GM18505 (cell line): ENCODE data around the gene P2RY8.

Source experiments
- ATAC-seq: cut with Tn5 transposase; IDR thresholded peaks from one replicate; pipeline ENCODE4 v1.9.1; 2021; ENCODE audit not compliant: unreplicated experiment
- POLR2A ChIP-seq: IDR thresholded peaks from 4 replicates; pipeline ENCODE4 v1.6.1; 2011; ENCODE audit warnings: borderline replicate concordance; ENCODE audit not compliant: insufficient read depth, insufficient read length; ENCODE audit errors: extremely low read depth

P2RY8 gene

GRCh38 chrX:1521459-1521956 is 15.5 kb downstream of the P2RY8 start:
- TF ChIP-seq POLR2A, result peak; percentile 15
- peak; percentile 89 for ATAC-seq

- no peak for ATAC-seq
- TF ChIP-seq POLR2A, result no peak
Measured at GRCh38 chrX:1520350-1520749, 16.6 kb downstream of the P2RY8 start.

- ATAC-seq, result no peak
Measured at GRCh38 chrX:1519022-1519497, 17.9 kb downstream of the P2RY8 start.

GRCh38 chrX:1518512-1518911 is 18.5 kb downstream of the P2RY8 start:
- ATAC-seq, result no peak
- no peak for TF ChIP-seq POLR2A

More at GRCh38 chrX:1519022-1519497, 17.9 kb downstream of the P2RY8 start:
- peak; percentile 19 for TF ChIP-seq POLR2A

- no peak for TF ChIP-seq POLR2A
- no peak for ATAC-seq
Measured at GRCh38 chrX:1516596-1517104, 20.3 kb downstream of the P2RY8 start.

GRCh38 chrX:1511829-1512228 is 25.2 kb downstream of the P2RY8 start:
- TF ChIP-seq POLR2A, result no peak
- no peak for ATAC-seq

- no peak for TF ChIP-seq POLR2A
- ATAC-seq, result no peak
Measured at GRCh38 chrX:1511150-1511549, 25.8 kb downstream of the P2RY8 start.

- peak; percentile 48 for ATAC-seq
- no peak for TF ChIP-seq POLR2A
Measured at GRCh38 chrX:1507511-1508463, 29.2 kb downstream of the P2RY8 start.

- no peak for ATAC-seq
- no peak for TF ChIP-seq POLR2A
Measured at GRCh38 chrX:1506916-1507315, 30.1 kb downstream of the P2RY8 start.

GRCh38 chrX:1502853-1503252 is 34.1 kb downstream of the P2RY8 start:
- ATAC-seq, result no peak
- no peak for TF ChIP-seq POLR2A

GRCh38 chrX:1502241-1502640 is 34.7 kb downstream of the P2RY8 start:
- ATAC-seq, result peak; percentile 50
- no peak for TF ChIP-seq POLR2A

- ATAC-seq, result peak; percentile 66
- peak; percentile 10 for TF ChIP-seq POLR2A
Measured at GRCh38 chrX:1500701-1501624, 36.0 kb downstream of the P2RY8 start.

GRCh38 chrX:1496076-1496475 is 40.9 kb downstream of the P2RY8 start:
- no peak for ATAC-seq
- no peak for TF ChIP-seq POLR2A

GRCh38 chrX:1493877-1494510 is 43.0 kb downstream of the P2RY8 start:
- ATAC-seq, result peak; percentile 66
- peak; percentile 64 for TF ChIP-seq POLR2A
